ENCODE measurements around the gene CCDC106. TPM values are rescaled to one million over a fixed set of nuclear protein-coding genes. Genes with fewer than 3 reads are reported as not detected.

CCDC106 gene
- total RNA-seq, 1 donor from 2014 or later = 8.0 TPM

DNA sequence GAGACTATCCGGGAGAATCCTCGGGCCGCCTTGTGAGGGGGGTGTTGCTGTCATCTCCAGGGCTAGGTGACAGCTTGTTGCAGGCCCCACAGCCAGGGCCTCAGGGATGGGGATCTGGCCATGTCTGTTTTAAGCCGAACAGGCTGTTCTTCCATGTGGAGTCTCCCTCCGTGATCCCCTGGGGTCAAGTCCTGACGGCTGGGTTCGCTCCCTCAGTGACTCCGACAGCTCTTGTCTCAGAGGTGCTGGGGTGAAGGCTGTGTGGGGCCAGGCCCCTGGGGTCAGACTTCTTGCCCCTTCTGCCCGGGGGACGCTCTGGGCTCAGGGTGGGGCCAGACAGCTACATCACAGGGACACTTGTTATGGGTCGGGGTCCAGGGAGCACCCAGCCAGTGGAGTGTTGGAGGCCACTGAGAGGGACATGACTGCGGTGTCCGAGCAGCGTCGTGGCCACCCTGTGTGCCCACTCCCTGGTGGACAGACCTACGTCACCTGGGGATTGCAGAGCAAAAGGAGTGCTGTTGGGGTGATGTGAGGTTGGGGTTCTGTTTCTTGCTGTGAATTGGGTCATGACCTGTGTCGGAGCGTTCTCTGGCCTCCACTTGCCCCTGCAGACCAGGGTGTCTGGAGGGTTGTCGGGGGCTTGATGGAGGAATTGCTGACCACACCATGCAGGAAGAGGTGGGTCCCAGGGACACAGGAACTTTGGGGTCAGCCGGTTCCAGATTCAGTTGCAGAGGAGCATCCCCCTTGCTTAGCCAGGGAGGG lies 48.5 kb downstream of the CCDC106 start:
- H3K36me3 Mint-ChIP-seq (ENCODE audit: low read depth) = peaks cover 34% of the 10 kb centered on the region
- H3K9me3 Mint-ChIP-seq = no peaks in the 10 kb centered on the region
- H3K27ac Mint-ChIP-seq = no peak overlapping the region
- no peaks in the 10 kb centered on the region for H3K27me3 Mint-ChIP-seq
- no peak overlapping the region for H3K4me3 Mint-ChIP-seq
- intact Hi-C loops (cut with micrococcal nuclease) = no loop called here
- no peak for DNase-seq
- no peaks in the 10 kb centered on the region for H3K4me1 Mint-ChIP-seq

DNA sequence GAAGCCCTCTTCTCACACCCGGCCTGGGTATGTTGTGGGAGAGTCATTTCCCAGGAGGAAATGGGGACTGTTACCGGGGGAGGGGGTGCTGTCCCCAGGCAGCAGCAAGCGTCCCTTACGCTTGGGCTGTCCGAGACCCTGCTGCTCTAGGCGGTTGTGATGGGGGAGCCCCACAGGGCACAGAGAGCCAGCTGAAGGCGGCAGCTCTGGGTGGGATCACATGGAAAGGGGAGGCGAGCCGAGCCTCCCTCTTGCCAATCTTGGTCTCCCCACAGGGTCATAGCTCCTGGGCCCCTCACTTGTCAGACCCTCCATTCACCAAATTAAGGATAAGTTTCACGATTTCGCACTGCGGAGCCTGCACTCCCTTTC lies 49.0 kb downstream of the CCDC106 start:
- intact Hi-C loops (cut with micrococcal nuclease) = no loop called here
- H3K27me3 Mint-ChIP-seq = no peaks in the 10 kb centered on the region
- no peaks in the 10 kb centered on the region for H3K4me1 Mint-ChIP-seq
- no peaks in the 10 kb centered on the region for H3K9me3 Mint-ChIP-seq
- DNase-seq = no peak
- H3K36me3 Mint-ChIP-seq (ENCODE audit: low read depth) = peaks cover 34% of the 10 kb centered on the region
- H3K27ac Mint-ChIP-seq = no peak overlapping the region
- H3K4me3 Mint-ChIP-seq = no peak overlapping the region

DNA sequence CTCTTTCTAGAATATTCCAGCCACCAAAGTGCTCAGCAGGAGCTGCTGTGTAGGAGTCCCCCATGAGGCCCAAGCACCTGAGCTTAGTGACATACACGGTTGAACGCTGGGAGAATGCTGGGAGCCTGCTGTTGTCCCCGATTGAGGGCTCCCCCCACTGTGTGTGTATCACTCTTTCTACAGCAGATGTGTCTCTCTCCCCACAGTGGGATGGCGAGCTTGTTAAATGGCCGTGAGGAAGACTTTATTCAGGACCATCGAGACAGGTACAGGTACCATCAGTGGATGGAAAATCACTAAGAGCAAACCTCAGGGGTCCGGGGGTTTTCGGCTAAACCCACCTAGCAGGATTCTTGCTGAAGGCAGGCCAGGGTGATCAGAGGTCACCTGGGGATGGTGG lies 49.7 kb downstream of the CCDC106 start:
- Mint-ChIP-seq H3K4me3 (no peak overlapping the region), H3K36me3 (ENCODE audit: low read depth) (peaks cover 38% of the 10 kb centered on the region), H3K27ac (no peak overlapping the region), H3K4me1 (no peaks in the 10 kb centered on the region), H3K9me3 (no peaks in the 10 kb centered on the region), H3K27me3 (no peaks in the 10 kb centered on the region)
- intact Hi-C loops (cut with micrococcal nuclease) = no loop called here
- no peak for DNase-seq

DNA sequence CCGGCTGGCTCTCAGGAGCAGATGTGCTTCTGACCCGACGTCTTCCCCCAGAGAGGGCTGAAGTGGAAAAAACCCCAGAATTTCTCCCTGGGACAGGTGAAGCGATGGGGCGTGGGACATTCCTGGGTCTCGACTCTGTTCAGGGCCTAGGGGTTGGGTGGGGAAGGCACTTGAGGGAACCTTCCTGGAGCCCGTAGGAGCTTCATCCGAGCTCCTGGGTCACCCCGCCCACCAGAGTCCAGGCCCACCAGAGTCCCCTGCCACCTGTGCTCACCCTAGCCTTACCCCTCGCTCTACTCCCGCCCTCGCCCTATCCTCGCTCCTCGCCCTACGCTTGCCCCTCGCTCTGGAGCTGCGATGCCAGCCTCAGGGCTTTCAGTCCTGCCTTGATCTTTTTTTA lies 50.2 kb downstream of the CCDC106 start:
- H3K36me3 Mint-ChIP-seq (ENCODE audit: low read depth) = peaks cover 38% of the 10 kb centered on the region
- intact Hi-C loops (cut with micrococcal nuclease) = no loop called here
- no peak overlapping the region for H3K4me3 Mint-ChIP-seq
- no peaks in the 10 kb centered on the region for H3K4me1 Mint-ChIP-seq
- no peaks in the 10 kb centered on the region for H3K27me3 Mint-ChIP-seq
- DNase-seq = no peak
- peak overlapping the region; percentile 43 for H3K27ac Mint-ChIP-seq
- no peaks in the 10 kb centered on the region for H3K9me3 Mint-ChIP-seq

DNA sequence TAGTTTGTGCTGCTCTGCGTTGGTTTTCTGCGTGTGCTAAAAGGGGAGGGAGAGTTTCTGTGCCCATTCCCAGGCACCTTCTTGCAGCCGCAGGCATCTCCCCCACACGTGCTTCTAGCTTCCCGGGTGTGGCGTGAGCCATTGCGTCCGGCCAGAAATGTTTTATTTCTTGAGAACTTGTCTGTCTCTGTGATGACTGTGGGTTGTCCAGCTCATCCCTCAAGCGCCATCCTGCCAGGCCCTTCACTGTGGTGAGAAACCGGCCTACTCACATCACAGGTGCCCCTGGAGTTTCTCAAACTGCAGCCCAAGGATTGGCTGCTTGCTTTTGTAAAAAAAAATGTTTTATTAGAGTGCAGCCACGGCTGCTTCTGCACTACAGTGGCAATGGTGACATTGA lies 51.2 kb downstream of the CCDC106 start:
- DNase-seq = no peak
- Mint-ChIP-seq H3K27ac (no peak overlapping the region), H3K27me3 (no peaks in the 10 kb centered on the region), H3K4me3 (no peak overlapping the region), H3K9me3 (no peaks in the 10 kb centered on the region), H3K4me1 (no peaks in the 10 kb centered on the region), H3K36me3 (ENCODE audit: low read depth) (peaks cover 34% of the 10 kb centered on the region)
- intact Hi-C loops (cut with micrococcal nuclease) = no loop called here

DNA sequence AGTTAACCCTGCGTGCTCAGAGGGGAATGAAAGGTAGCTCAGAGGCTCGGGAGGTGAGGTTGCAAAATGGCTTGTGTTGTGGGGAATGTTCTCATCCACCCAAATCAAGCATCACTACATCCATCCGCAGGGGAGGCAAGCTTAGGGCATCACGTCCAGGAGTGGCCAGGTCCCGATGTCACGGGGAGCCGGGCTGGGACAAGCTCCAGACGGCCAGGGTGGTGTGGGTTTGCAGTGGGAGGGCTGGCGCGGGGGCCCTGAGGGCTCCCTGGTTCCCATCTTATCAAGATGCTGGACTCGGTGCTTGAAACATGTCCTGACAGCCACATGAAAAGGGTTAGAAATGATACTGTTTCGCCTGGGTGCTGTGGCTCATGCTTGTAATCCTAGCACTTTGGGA lies 52.8 kb downstream of the CCDC106 start:
- H3K4me1 Mint-ChIP-seq = no peaks in the 10 kb centered on the region
- no peak overlapping the region for H3K4me3 Mint-ChIP-seq
- no peaks in the 10 kb centered on the region for H3K9me3 Mint-ChIP-seq
- no peaks in the 10 kb centered on the region for H3K27me3 Mint-ChIP-seq
- no peak overlapping the region for H3K27ac Mint-ChIP-seq
- DNase-seq = no peak
- intact Hi-C loops (cut with micrococcal nuclease) = no loop called here
- peaks cover 31% of the 10 kb centered on the region for H3K36me3 Mint-ChIP-seq (ENCODE audit: low read depth)

DNA sequence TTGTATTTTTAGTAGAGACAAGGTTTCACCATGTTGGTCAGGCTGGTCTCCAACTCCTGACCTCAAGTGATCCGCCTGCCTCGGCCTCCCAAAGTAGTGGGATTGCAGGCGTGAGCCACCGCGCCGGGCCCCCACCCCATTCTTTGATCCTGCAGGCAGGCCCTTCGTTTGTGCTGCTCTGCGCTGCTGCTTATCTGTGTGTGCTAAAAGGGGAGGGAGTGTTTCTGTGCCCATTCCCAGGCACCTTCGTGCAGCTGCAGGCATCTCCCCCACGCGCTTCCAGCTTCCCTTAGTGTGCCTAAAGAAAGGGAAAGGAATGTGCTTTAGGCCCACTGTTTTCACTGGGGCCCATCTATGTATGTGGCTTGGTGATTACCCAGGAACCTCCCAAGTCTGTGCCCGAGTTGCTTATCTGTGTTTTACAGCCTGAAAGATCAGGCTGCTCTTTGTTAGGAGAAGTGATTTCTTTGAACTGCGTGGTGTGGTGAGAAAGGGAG lies 54.2 kb downstream of the CCDC106 start:
- Mint-ChIP-seq H3K4me3 (no peak overlapping the region), H3K27me3 (no peaks in the 10 kb centered on the region), H3K27ac (no peak overlapping the region), H3K9me3 (no peaks in the 10 kb centered on the region), H3K36me3 (ENCODE audit: low read depth) (peaks cover 26% of the 10 kb centered on the region), H3K4me1 (no peaks in the 10 kb centered on the region)
- no peak for DNase-seq
- intact Hi-C loops (cut with micrococcal nuclease) = no loop called here

Other genes starting within 250 kb of the CCDC106 start
- 227 and 248 TPM in 2 replicates for gene UBE2S, start 240.4 kb upstream of the CCDC106 start, total RNA-seq
- not detected in 2 replicates for gene SHISA7, start 204.9 kb upstream of the CCDC106 start, total RNA-seq
- 34.2 and 35.2 TPM in 2 replicates for gene ISOC2, start 186.6 kb upstream of the CCDC106 start, total RNA-seq
- gene C19orf85, start 183.5 kb upstream of the CCDC106 start, total RNA-seq = not detected in 2 replicates
- 8.8 and 10.0 TPM in 2 replicates for gene ZNF628, start 171.6 kb upstream of the CCDC106 start, total RNA-seq
- gene NAT14, start 163.0 kb upstream of the CCDC106 start, total RNA-seq = 21.7 and 23.4 TPM in 2 replicates
- 0.19 and 0.21 TPM in 2 replicates for gene SSC5D, start 159.8 kb upstream of the CCDC106 start, total RNA-seq
- not detected in 2 replicates for gene SBK2, start 111.1 kb upstream of the CCDC106 start, total RNA-seq
- not detected in 2 replicates for gene SBK3, start 102.7 kb upstream of the CCDC106 start, total RNA-seq
- 9.6 and 10.4 TPM in 2 replicates for gene ZNF579, start 67.4 kb upstream of the CCDC106 start, total RNA-seq
- gene FIZ1, start 48.7 kb upstream of the CCDC106 start, total RNA-seq = 20.4 and 21.4 TPM in 2 replicates
- 17.8 and 19.0 TPM in 2 replicates for gene ZNF524, start 47.9 kb upstream of the CCDC106 start, total RNA-seq
- gene ZNF865, start 42.6 kb upstream of the CCDC106 start, total RNA-seq = 12.2 and 12.5 TPM in 2 replicates
- gene ZNF784, start 23.6 kb upstream of the CCDC106 start, total RNA-seq = 3.6 and 3.7 TPM in 2 replicates
- 38.3 and 39.1 TPM in 2 replicates for gene ZNF580, start 7.2 kb upstream of the CCDC106 start, total RNA-seq
- 32.7 and 33.0 TPM in 2 replicates for gene ZNF581, start 4.6 kb upstream of the CCDC106 start, total RNA-seq
- gene U2AF2, start 6.8 kb downstream of the CCDC106 start, total RNA-seq = 390 and 394 TPM in 2 replicates
- gene EPN1, start 27.0 kb downstream of the CCDC106 start, total RNA-seq = 44.7 and 45.4 TPM in 2 replicates
- not detected in 2 replicates for gene NLRP9, start 90.2 kb downstream of the CCDC106 start, total RNA-seq
- not detected in 2 replicates for gene RFPL4A, start 110.9 kb downstream of the CCDC106 start, total RNA-seq
- gene RFPL4AL1, start 120.9 kb downstream of the CCDC106 start, total RNA-seq = not detected in 2 replicates
- gene NLRP11, start 183.8 kb downstream of the CCDC106 start, total RNA-seq = not detected in 2 replicates
- not detected in 2 replicates for gene NLRP4, start 188.3 kb downstream of the CCDC106 start, total RNA-seq

Data from activated CD4-positive, alpha-beta T cell treated with anti-CD3 and anti-CD28 coated beads, Interleukin-2, amount 10 ng/mL, durations not matched to agents 24 days and 14 days (primary cell).